ENCODE results near the gene C11orf86.

GRCh38 chr11:66981976-66982578, 7.0 kb downstream of the C11orf86 start:
- TF ChIP-seq TAF1 (IDR thresholded peaks at IDR 0.05; ENCODE audit: low read depth) (no peak), REST (IDR thresholded peaks at IDR 0.05; ENCODE audit: low read depth) (no peak), EP300 (IDR thresholded peaks at IDR 0.05; ENCODE audit: borderline replicate concordance) (peak; percentile 37; the same call in 1 of the 2 replicates), RAD21 (IDR thresholded peaks at IDR 0.05; ENCODE audit: low read depth) (0 out of 2 replicates have a peak, but pooled peaks have one; percentile 1), YY1 (IDR thresholded peaks at IDR 0.05; ENCODE audit: low read depth) (no peak)

Measured in Ishikawa (cell line).